Colon (tissue), 2 donors: ENCODE measurements around the gene ITGA11.

Experiments
- FAIRE-seq: peaks from 2 replicates; lab custom pipeline; 2012; peaks lifted over from hg19 to GRCh38; lab: Jason Lieb, UNC
- donor health status: control.
- donor health status: control.

The ITGA11 gene

DNA sequence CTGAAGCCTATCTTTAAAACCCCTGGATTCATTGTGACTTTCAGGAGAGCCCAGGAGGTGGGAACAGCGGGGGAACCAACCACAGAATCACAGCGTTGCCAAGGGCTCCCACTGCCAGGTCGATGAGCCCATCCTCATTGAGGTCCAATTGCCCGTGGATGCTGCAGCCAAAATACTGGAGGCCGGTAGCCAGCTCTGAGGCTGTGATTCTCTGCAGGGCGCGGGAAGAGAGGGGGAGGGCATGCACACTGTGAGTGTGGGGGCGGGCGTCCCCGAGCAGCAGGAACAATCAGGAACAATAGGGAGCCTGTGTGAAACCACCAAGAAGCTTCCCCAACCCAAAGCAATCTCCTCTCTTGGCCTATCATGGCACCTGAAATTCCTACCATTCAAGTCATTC lies 101.1 kb downstream of the ITGA11 start:
- FAIRE-seq, result no peak

DNA sequence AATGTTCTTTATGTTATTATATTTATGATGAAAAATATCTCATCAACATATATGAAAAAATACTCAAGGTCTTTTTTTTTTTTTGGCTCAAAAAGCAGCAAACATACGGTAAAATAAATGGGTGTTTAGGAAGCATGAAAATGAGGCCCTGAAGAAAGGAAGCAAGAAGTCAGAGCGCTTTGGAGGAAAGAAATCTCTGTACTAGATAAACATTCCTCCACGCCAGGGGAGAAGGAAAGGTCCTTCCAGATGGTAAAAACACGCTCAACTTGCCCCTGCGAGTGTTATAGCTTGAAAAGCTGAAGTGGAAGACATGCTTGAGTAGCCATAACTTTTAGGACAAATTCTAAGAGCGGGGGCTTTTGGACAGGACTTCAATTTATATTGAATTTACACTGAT lies 101.5 kb downstream of the ITGA11 start:
- FAIRE-seq, result no peak

- FAIRE-seq, result no peak
These were observed 103.0 kb downstream of the ITGA11 start for GRCh38 chr15:68328964-68329363.

DNA sequence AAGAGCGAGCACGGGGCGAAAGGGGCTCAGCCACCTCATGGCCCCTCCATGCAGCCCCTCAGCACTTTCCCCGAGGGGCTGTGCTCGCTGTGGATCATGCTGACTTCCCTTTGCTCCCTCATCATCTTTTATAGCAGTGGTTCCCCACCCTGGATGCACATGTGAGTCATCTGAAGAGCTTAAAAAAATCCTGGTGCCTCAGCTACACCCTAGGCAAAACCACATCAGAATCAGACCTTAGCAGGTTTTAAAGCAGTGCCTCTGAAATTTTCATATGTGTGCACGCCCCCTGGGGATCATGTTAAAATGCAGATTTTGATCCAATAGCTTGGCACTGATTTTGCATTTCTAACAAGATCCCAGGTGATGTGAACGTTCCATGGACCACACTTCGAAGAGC lies 103.5 kb downstream of the ITGA11 start:
- FAIRE-seq, result no peak

DNA sequence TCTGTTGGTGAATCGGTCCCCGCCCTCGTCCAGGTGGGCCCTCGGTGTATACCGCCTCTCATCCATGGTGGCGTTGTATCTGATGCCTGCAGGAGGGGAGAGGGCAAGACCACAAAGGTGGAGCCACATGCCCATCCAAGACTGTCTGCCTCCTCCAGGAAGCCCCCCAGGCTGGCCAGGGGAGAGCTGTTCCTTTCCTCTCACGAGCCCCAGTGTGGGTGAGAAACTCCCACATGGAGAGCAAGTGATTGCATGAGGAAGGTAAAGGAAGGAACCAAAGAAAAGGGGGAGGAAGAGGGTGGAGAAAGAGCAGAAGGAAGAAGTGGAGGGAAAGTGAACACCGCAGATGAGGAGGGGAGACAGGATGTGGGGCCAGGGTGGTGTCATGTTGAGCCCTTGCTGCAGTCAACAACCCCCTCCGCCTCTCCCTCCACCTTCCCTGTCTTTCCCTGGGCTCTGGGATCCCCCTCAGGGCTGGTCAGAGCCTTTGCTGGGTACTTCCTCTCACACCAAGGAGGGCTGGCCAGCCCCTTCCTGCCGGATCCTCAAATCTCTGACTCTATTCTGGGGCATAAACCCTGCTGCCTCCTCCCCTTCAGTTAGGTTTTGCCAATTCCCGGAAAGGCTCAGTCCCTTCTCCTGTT lies 105.1 kb downstream of the ITGA11 start:
- no peak for FAIRE-seq

GRCh38 chr15:68325726-68326125 lies 106.2 kb downstream of the ITGA11 start:
- no peak for FAIRE-seq

DNA sequence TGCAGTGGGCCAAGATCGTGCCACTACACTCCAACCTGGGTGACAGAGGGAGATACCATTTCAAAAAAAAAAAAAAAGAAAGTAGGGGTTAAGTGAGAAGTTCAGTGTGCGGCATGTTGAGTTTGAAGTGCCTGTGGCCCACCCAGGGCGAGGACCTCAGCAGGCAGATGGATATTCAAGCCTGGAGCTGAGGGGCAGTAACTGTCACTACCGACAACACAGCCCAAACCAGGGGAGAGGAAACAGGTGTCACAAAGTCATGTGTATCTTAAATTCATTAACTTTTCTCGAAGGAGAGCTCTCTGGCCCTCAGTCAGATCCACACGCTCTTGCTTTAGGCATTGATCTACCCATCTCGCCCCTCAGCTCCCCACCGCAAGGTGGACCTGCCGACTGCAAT lies 109.2 kb downstream of the ITGA11 start:
- no peak for FAIRE-seq

GRCh38 chr15:68321229-68321628 lies 110.7 kb downstream of the ITGA11 start:
- no peak for FAIRE-seq

- FAIRE-seq, result no peak
These were observed 112.0 kb downstream of the ITGA11 start for GRCh38 chr15:68319997-68320396.

GRCh38 chr15:68318931-68319909 lies 112.7 kb downstream of the ITGA11 start:
- no peak for FAIRE-seq

DNA sequence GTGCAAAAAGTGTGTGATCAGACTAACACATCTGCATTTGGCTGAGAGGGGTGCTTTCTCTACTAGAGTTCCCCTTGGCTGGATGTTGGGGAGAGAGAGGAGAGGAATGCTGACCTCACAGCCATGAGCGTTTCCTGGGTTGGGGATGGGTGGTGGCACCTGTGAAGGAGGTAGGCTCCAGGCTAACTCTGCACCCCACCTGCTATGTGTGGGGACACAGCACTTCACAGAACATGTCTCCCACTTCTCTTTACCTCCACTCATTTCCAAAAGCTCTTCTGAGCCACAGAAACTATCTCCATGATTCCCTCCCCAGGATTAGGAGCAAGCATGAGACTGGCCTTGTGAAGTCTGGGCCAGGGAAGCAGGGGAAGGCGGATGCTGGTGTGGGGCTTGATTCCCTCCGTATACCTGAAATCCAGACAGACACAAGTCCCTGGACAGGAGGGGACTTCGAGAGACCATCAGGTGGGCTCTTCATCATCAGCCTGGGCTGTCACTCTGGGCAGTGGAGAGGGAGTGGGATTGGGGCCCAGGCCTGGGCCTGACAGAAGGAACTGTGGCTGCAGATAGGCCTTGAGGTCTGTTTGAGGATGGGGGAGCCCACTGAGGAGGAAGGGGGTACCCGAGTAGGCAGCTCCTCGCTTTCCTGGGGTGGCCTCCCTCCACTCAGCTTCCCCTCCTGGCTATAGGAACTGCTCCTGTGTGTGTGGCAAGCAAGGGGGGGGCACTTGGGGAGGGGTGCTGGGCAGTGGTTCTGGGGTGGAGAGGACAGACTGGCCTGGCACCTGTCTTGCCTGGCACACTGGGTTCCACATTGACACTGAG lies 113.7 kb downstream of the ITGA11 start:
- FAIRE-seq, result no peak

- FAIRE-seq, result no peak
These were observed 114.5 kb downstream of the ITGA11 start for GRCh38 chr15:68317281-68318007.

DNA sequence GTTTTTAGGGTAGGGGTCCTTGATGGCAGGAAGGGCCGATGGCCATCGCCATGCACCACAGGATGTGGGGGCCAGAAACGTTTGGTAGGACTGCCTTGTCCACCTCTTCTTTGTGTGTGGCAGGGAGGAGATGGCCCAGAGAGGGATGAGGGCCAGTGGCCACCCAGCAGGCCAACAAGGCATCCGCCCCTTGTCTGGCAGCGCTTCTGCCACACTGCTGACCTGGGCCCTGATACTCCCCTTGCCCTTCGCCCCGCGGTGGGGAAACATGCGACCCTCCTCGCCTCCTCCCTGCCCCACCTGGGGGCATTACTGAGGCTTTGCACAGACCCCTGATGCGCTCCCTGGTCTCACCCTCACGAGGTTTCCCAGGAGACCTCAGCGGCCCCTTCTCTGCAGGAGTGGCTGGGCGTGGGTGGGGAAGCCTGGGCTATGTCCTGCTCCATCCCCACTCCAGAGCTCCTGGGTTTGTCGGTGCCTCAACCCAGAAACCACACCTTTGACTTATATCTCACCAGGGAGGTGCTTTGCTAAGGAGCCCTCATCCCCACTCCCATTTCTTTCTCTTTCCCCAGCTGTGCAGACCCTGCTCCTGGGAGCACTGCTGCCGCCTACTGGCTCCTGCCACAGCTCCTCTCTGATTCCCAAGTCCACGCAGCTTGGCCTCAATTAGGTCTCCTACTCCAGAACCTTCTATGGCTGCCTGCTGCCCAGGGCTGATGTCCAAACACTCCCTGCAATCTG lies 115.7 kb downstream of the ITGA11 start:
- no peak for FAIRE-seq

DNA sequence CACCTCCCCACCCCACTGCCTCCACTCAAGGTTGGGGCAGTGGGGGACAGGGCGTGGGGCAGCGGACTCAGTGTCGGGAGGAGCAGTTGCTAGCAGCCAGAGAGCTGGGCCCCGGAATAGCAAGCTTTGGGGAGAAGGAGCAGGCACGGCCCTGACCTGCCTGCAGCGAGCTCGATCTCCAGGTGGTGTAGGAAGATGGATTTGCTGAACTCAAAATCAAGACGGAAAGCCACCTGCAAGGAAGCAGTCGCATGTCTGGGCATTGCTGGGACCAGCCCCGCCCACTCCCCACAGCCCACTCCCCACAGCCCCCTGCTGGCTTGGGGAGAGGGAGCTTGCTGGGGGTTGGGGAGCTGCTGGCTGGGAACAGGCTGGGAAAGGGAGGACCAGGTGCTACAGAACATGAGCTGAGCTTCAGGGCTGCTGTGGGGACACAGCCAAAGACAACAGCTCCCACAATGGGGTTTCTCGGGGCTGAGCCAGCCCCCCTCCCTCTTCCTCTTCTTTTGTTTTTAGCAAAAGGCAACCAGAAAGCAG lies 116.4 kb downstream of the ITGA11 start:
- no peak for FAIRE-seq

DNA sequence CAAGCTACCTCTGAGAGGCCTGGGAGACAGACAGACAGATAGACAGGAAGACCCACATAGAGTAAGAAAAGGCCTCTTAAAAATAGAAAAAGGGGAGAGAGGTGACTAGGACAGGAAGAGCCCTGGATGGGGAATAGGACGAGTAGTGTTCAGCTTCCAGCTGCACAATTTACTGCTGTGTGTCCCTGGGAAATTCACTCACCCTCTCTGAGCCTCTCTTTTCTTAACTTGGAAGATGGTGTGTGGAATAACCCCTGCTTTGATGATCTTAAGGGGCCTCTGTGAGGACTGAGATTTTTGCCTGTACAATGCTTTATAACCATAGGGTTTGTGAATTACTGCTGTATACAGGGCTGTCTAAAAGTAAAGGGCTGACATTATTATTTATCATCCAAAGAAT lies 116.9 kb downstream of the ITGA11 start:
- FAIRE-seq, result no peak

- FAIRE-seq, result no peak
These were observed 117.4 kb downstream of the ITGA11 start for GRCh38 chr15:68314563-68314962.

DNA sequence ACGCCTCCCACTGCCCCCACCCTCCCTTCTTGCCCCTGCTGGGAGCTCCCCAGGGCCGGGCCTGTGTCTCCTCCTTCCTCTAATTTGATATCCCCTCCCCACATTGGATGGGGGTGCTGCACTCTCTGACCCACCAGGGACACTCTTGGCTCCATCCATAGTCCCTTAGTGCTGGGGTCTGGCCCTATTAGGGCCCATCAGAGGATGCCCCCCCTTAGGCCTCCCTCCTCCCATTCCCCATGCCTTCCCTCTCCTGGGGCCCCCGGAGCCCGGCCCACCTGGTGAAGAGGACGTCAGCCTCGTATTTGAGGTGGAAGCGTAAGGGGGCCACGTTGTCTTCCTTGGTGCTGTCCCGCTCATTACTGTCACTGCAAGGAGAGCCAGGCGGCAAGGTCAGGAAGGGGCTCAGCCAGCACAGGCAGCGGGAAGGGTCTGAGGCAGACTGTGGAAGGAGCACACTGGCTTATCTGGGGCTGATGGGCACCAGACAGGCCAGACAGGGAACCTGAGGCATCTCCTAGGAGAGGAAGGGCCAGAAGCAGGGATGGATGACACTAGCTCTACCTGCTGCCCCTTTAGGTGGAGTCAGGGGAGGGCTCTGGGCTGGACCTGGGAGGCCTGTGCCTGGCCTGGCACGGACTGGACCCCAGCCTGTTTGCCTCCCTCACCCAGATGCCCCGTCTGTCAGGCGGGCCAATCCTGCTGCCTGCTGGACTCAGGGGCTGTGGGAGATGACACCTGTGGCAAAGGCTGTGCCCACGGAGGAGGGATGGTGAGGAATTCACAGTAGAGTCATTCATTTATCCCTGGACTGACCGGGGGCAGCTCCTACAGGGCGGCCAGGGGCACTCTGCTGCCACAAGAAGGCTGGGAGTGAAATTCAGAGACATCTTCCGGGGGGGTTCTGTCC lies 118.2 kb downstream of the ITGA11 start:
- no peak for FAIRE-seq

- no peak for FAIRE-seq
These were observed 119.2 kb downstream of the ITGA11 start for GRCh38 chr15:68312701-68313204.

DNA sequence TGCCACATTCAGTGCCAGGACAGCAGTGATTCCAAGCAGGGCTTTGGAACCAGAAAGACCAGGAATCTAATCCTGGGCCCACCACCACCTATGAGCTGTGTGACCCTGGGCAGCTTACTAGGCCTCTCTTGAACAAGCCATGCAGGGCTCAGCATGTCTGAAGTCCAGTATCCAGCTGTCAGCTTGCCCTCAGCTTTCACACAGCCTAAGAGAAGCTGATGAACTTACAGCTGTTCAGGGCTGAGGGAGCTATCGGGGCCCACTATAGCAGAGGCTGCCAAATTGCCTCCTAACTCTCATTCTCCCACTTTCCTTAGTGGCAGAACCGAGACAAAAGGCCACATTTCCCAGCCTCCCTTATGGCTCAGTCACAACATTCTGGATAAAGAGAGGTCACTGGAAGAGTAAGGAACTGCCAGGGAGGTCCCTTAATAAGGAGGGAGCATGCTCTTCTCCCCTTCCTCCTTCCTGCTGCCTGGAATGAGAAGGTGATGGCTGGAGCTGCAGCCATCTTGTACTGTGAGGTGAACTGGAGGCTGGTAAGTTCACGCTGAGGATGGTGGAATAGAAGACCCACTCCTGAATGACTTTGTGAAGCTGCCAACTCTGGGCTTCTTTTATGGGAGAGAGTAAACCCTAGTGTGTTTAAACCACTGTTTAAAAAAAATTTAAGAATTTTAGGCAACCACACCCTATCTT lies 120.0 kb downstream of the ITGA11 start:
- no peak for FAIRE-seq
